K562 (cell line): ENCODE results near the gene EIPR1. TPM values are rescaled to one million over a fixed set of nuclear protein-coding genes. Genes with fewer than 3 reads are reported as not detected.
"Not testable (repeated sequence)": the region's sequence is repeated elsewhere in the genome, so short reads cannot be mapped to it uniquely, and the experiment has no call there.

Experiments used
- ATAC-seq: fragments of 200-7000 bp; cut with Tn5 transposase; 3 replicates; pipeline ENCODE4 v1.9.1; 2020; ENCODE audit warnings: moderate library complexity
- BruUV-seq: library from RNA; stranded (reverse); fragments of 400-500 nt; replicated peaks from 2 replicates; lab custom pipeline; 2021; lab: Mats Ljungman, UMichigan
- CTCF ChIA-PET: fragments of 300-600 bp; formaldehyde crosslinking; extraction: SDS; loops from one replicate; lab custom pipeline; 2021; ENCODE audit warnings: low intra/inter-chr PET ratio; lab: Yijun Ruan, JAX
- POLR2A ChIA-PET: fragments of 300-600, 350-650 bp; sonication (Branson Sonifier 250); formaldehyde crosslinking; extraction: SDS; loops from one replicate; lab custom pipeline; 2021; ENCODE audit warnings: antibody characterized with exemption, inconsistent platforms; lab: Yijun Ruan, JAX
- DNase-seq, 4 experiments: peaks; one replicate each; pipeline versions ENCODE4 v3.0.0 to v3.0.0-alpha.2; 2011 to 2018; ENCODE audit warnings: low spot score in 3 of 4, mixed read lengths in 3 of 4; ENCODE audit errors: extremely low read depth in 1 of 4
- FAIRE-seq: peaks from 2 replicates; lab custom pipeline; 2011; peaks lifted over from hg19 to GRCh38; lab: Jason Lieb, UNC
- H2AFZ ChIP-seq: 2 replicates; pipeline ENCODE4 v1.6.0; 2011; ENCODE audit warnings: low read depth, low read length, control low read depth, inconsistent platforms
- H3K27ac ChIP-seq: fragments of 200-600 bp; 3 replicates; pipeline ENCODE4 v1.8.0; 2011; ENCODE audit warnings: low read depth, mild to moderate bottlenecking, control low read depth, inconsistent platforms, low read length, moderate library complexity, mixed read lengths; ENCODE audit errors: extremely low read depth
- H3K27me3 ChIP-seq, 2 experiments: fragments of 300-600 bp in 1 of 2; 2 replicates in 1 of 2; 3 replicates in 1 of 2; pipeline versions ENCODE4 v1.6.0 to v1.8.0; 2011; ENCODE audit warnings: inconsistent platforms in 2 of 2, low read length in 2 of 2, mild to moderate bottlenecking in 1 of 2, mixed read lengths in 1 of 2, moderate library complexity in 1 of 2; ENCODE audit not compliant: control insufficient read depth in 2 of 2, insufficient read depth in 2 of 2
- H3K36me3 ChIP-seq: fragments of 300-600 bp; 3 replicates; pipeline ENCODE4 v1.8.0; 2011; ENCODE audit warnings: mild to moderate bottlenecking, low read length, inconsistent platforms; ENCODE audit not compliant: control insufficient read depth, insufficient read depth
- H3K4me1 ChIP-seq, 2 experiments: fragments of 200-600 bp in 1 of 2; replicated peaks in 1 of 2; 2 replicates in 1 of 2; 3 replicates in 1 of 2; pipeline versions ENCODE4 v1.5.1 to v1.8.0; 2011; ENCODE audit warnings: inconsistent platforms in 2 of 2, low read length in 2 of 2, mild to moderate bottlenecking in 1 of 2, mixed read lengths in 1 of 2, moderate library complexity in 1 of 2; ENCODE audit not compliant: control insufficient read depth in 2 of 2, insufficient read depth in 2 of 2
- H3K4me2 ChIP-seq: 2 replicates; pipeline ENCODE4 v1.6.1; 2011; ENCODE audit warnings: low read length, control low read depth, inconsistent platforms, mixed read lengths; ENCODE audit not compliant: insufficient read depth
- H3K4me3 ChIP-seq: fragments of 200-600 bp; sonication (generic), shearing (Covaris generic); 2 replicates; pipeline ENCODE4 v1.5.1; 2016; ENCODE audit warnings: control low read depth, inconsistent platforms
- H3K79me2 ChIP-seq: fragments of 200-600 bp; 3 replicates; pipeline ENCODE4 v1.8.0; 2011; ENCODE audit warnings: low read length, inconsistent platforms; ENCODE audit not compliant: control insufficient read depth, insufficient read depth
- H3K9ac ChIP-seq, 2 experiments: 2 replicates each; pipeline versions ENCODE4 v1.6.0 to v1.6.1; 2011; ENCODE audit warnings: low read depth in 2 of 2, low read length in 2 of 2, control low read depth in 1 of 2, inconsistent platforms in 1 of 2, mild to moderate bottlenecking in 1 of 2, mixed read lengths in 1 of 2; ENCODE audit not compliant: insufficient read depth in 1 of 2
- H3K9me1 ChIP-seq: one replicate; pipeline ENCODE4 v1.6.0; 2011; ENCODE audit warnings: inconsistent platforms, mild to moderate bottlenecking, low read length, moderate library complexity; ENCODE audit not compliant: control insufficient read depth, insufficient read depth
- H3K9me3 ChIP-seq: replicated peaks from 2 replicates; pipeline ENCODE4 v1.5.1; 2011; ENCODE audit warnings: low read depth, low read length, inconsistent platforms; ENCODE audit not compliant: control insufficient read depth, insufficient read depth
- H4K20me1 ChIP-seq: replicated peaks from 2 replicates; pipeline ENCODE4 v1.6.1; 2011; ENCODE audit warnings: low read length, inconsistent platforms, mixed read lengths; ENCODE audit not compliant: control insufficient read depth, insufficient read depth
- MAFF ChIP-seq: IDR thresholded peaks from 2 replicates; pipeline ENCODE4 v1.6.1; 2012; ENCODE audit warnings: low read length, improper control_type of control experiment
- MEF2A ChIP-seq: IDR thresholded peaks from 2 replicates; pipeline ENCODE4 v1.6.1; 2011; ENCODE audit warnings: low read depth, mild to moderate bottlenecking, low read length, moderate library complexity; ENCODE audit not compliant: control insufficient read depth
- POLR2A ChIP-seq: fragments of 450-650 bp; conservative IDR thresholded peaks from 2 replicates; pipeline ENCODE4 v1.6.1; 2016
- PYGO2 ChIP-seq: fragments of 450-650 bp; IDR thresholded peaks from 2 replicates; pipeline ENCODE4 v1.6.1; 2016; ENCODE audit warnings: mild to moderate bottlenecking, missing genetic modification characterization, moderate library complexity, missing compliant biosample characterization
- RAD21 ChIP-seq, 2 experiments: fragments of 250-450 bp in 1 of 2; fragments of 450-650 bp in 1 of 2; sonication (Bioruptor Pico) in 1 of 2; formaldehyde crosslinking in 1 of 2; IDR thresholded peaks in 1 of 2; conservative IDR thresholded peaks in 1 of 2; 2 replicates each; pipeline versions ENCODE4 v1.4.0 to v1.8.0; 2020 to 2022; ENCODE audit warnings: mild to moderate bottlenecking in 2 of 2, moderate library complexity in 1 of 2
- SMARCB1 ChIP-seq: IDR thresholded peaks from 2 replicates; pipeline ENCODE4 v1.6.1; 2011; ENCODE audit warnings: improper control_type of control experiment, low read depth; ENCODE audit not compliant: insufficient read length
- ZNF740 ChIP-seq, 3 experiments: fragments of 200-800 bp in 1 of 3; sonication (Bioruptor generic) in 1 of 3; sonication (generic) in 1 of 3; formaldehyde crosslinking in 1 of 3; IDR thresholded peaks; 2 replicates each; pipeline versions ENCODE4 v1.6.1 to v1.8.0; 2016 to 2022; ENCODE audit warnings: mild to moderate bottlenecking in 2 of 3, missing compliant biosample characterization in 2 of 3, missing genetic modification characterization in 2 of 3, missing genetic modification reagents in 1 of 3
- WGBS: fragments of 100-300 bp; shearing (Covaris generic); methylation state at CpG from one replicate; pipeline ENCODE4 v1.1.6; 2016; ENCODE audit warnings: low coverage, mixed read lengths; ENCODE audit not compliant: insufficient coverage; ENCODE audit errors: missing lambda C conversion rate; 5-methylcytosine and 5-hydroxymethylcytosine counted together
- in situ Hi-C: fragments of 300-500 bp; cut with MboI; formaldehyde crosslinking; loops from 4 replicates; pipeline ENCODE4 v1.15.0; 2018; ENCODE audit warnings: inconsistent platforms, mixed read lengths
- intact Hi-C: fragments of 100-400 bp; cut with micrococcal nuclease; formaldehyde crosslinking; loops from 2 replicates; pipeline ENCODE4 v1.14.2; 2022
- polyA plus RNA-seq, 8 experiments: library from polyadenylated mRNA; depleted of rRNA in 4 of 8; stranded (reverse) in 5 of 8; unstranded in 3 of 8; fragments of >200 nt; fragmentation: Nextera tagmentation in 2 of 8; fragmentation: Illumina TruSeq in 1 of 8; extraction: Ambion mirVana in 2 of 8; extraction: Trizol in 1 of 8; gene quantifications; 2 replicates each; pipeline versions ENCODE4 v1.2.1 to v1.2.3, GENCODE V29; 2011 to 2014; ENCODE audit warnings: inconsistent platforms in 1 of 8, missing spikeins in 1 of 8
- total RNA-seq, 7 experiments: library from RNA; depleted of rRNA in 6 of 7; stranded (reverse); fragments of >200 nt in 6 of 7; fragmentation: Illumina TruSeq in 2 of 7; extraction: Trizol in 2 of 7; gene quantifications; 2 replicates each; pipeline versions ENCODE4 v1.2.1 to v1.2.3, GENCODE V29; 2011 to 2021; ENCODE audit warnings: low replicate concordance in 1 of 7
- TF ChIP-seq, protein P1 (sequence below), 3 experiments: IDR thresholded peaks in 2 of 3; conservative IDR thresholded peaks in 1 of 3; 2 replicates each; pipeline ENCODE4 v1.5.1; 2011 to 2012; ENCODE audit warnings: low read length in 3 of 3, mild to moderate bottlenecking in 3 of 3, control low read depth in 2 of 3, improper control_type of control experiment in 1 of 3, inconsistent platforms in 1 of 3, low read depth in 1 of 3, mixed read lengths in 1 of 3, moderate library complexity in 1 of 3; ENCODE audit not compliant: insufficient read depth in 2 of 3
- TF ChIP-seq, protein P2 (sequence below): sonication (generic); formaldehyde crosslinking; IDR thresholded peaks from 2 replicates; pipeline ENCODE4 v1.8.0; 2022; ENCODE audit warnings: missing genetic modification reagents, mild to moderate bottlenecking, borderline replicate concordance

The EIPR1 gene
- total and polyA plus RNA-seq, 9 of the 15 experiments (the other 6 are each of a cell fraction or from before 2014, with no cell fraction given): 19.9 to 54.4 (median 35.9) TPM

DNA sequence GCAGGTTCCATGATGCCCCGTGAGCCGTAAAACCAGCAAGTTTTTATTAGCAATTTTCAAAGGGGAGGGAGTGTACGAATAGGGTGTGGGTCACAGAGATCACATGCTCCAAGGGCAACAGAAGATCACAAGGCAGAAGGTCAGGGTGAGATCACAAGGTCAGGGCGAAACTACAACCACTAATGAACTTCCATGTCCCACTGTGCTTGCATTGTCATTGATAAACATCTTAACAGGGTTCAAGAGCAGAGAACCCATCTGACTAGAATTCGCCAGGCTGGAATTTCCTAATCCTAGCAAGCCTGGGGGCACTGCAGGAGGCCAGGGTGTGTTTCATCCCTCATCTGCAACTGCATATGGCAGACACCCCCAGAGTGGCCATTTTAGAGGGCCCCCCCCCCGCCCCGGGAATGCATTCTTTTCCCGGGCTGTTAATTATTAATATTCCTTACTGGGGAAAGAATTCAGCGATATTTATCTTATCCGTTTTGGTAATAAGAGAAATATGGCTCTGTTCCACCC, 178.9 kb downstream of the EIPR1 start:
- peaks cover 29% of the 10 kb centered on the region; the same call in 2 of the 3 replicates for H3K36me3 ChIP-seq
- ATAC-seq; H3K27ac ChIP-seq; H3K4me2 ChIP-seq; in situ Hi-C loops; DNase-seq; H3K4me3 ChIP-seq; H4K20me1 ChIP-seq; H2AFZ ChIP-seq; BruUV-seq; CTCF ChIA-PET; H3K27me3 ChIP-seq; FAIRE-seq; H3K9me3 ChIP-seq; POLR2A ChIA-PET; H3K79me2 ChIP-seq; H3K9me1 ChIP-seq; H3K9ac ChIP-seq; TF ChIP-seq ZNF740 (CRISPR knock-in tag; IDR thresholded peaks at IDR 0.05): not testable (repeated sequence)
- peaks cover 0 to 13% of the 10 kb centered on the region in 2 experiments; a peak in 2 of 5 replicates for H3K4me1 ChIP-seq
- WGBS: 65% methylated on average over 7 of the region's 10 CpGs
- peak in 1 of 2 experiments; percentile 59; a peak in 1 of 4 replicates for TF ChIP-seq ZNF740 (tag; IDR thresholded peaks at IDR 0.05)
- intact Hi-C loops: loop anchor here (1.0 kb wide), 1 partner anchor 105 kb away; no protein-coding TSS in a partner anchor

DNA sequence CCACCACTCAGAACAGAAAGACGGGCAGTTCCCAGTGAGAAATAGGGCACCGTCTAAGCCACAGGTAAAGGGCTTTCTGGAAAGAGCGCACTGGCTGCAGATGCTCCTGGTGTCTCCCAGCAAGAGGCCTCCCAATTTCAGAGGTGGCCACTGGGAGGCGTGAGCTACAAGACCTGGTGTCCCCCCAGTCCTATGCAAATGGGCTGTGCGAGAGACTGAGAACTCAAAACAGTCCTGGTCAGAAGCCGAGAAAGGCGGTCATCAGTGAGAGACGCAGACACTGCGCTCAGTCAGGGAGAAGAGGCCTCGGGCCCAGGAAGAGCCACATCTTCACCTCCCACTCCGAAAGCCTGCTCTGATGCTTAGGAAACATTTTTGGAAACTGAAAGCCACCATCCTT, 179.5 kb downstream of the EIPR1 start:
- POLR2A ChIA-PET: no interaction called here
- no TSS peak for BruUV-seq
- Histone ChIP-seq H3K4me2 (no peak overlapping the region), H3K9ac (peak overlapping the region in 1 of 2 experiments; percentile 26; a peak in 1 of 4 replicates), H3K4me3 (no peak overlapping the region), H2AFZ (no peak overlapping the region), H3K27me3 (no peaks in the 10 kb centered on the region), H3K9me3 (no peaks in the 10 kb centered on the region), H4K20me1 (no peaks in the 10 kb centered on the region; the same call in 1 of the 2 replicates), H3K79me2 (no peaks in the 10 kb centered on the region), H3K9me1 (no peaks in the 10 kb centered on the region), H3K27ac (no peak overlapping the region), H3K36me3 (peaks cover 35% of the 10 kb centered on the region; the same call in 2 of the 3 replicates), H3K4me1 (peaks cover 0 to 7% of the 10 kb centered on the region in 2 experiments; a peak in 2 of 5 replicates)
- 92% methylated on average over 8 of the region's 11 CpGs for WGBS
- no peak for FAIRE-seq
- in situ Hi-C loops (no loop called here), intact Hi-C loops (loop anchor here (1.0 kb wide), 1 partner anchor 105 kb away; no protein-coding TSS in a partner anchor)
- peak; percentile 92 for ATAC-seq
- TF ChIP-seq POLR2A (no peak), MEF2A (no peak), PYGO2 (tag) (no peak), MAFF (no peak), SMARCB1 (no peak), RAD21 (CRISPR knock-in tag; conservative IDR thresholded peaks at IDR 0.05 in 1 of 2, IDR thresholded peaks at IDR 0.05 in 1 of 2) (peak in 1 of 2 experiments; percentile 27; a peak in 1 of 4 replicates)
- TF ChIP-seq, protein P1, sequence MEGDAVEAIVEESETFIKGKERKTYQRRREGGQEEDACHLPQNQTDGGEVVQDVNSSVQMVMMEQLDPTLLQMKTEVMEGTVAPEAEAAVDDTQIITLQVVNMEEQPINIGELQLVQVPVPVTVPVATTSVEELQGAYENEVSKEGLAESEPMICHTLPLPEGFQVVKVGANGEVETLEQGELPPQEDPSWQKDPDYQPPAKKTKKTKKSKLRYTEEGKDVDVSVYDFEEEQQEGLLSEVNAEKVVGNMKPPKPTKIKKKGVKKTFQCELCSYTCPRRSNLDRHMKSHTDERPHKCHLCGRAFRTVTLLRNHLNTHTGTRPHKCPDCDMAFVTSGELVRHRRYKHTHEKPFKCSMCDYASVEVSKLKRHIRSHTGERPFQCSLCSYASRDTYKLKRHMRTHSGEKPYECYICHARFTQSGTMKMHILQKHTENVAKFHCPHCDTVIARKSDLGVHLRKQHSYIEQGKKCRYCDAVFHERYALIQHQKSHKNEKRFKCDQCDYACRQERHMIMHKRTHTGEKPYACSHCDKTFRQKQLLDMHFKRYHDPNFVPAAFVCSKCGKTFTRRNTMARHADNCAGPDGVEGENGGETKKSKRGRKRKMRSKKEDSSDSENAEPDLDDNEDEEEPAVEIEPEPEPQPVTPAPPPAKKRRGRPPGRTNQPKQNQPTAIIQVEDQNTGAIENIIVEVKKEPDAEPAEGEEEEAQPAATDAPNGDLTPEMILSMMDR (IDR thresholded peaks at IDR 0.05 in 2 of 3, conservative IDR thresholded peaks at IDR 0.05 in 1 of 3; ENCODE audit: insufficient read depth in 2 of 3, low read depth in 1 of 3, low read length in 3 of 3): peak; percentile 30 to 37 (median 34); a peak in 2 of 6 replicates
- TF ChIP-seq, protein P2, sequence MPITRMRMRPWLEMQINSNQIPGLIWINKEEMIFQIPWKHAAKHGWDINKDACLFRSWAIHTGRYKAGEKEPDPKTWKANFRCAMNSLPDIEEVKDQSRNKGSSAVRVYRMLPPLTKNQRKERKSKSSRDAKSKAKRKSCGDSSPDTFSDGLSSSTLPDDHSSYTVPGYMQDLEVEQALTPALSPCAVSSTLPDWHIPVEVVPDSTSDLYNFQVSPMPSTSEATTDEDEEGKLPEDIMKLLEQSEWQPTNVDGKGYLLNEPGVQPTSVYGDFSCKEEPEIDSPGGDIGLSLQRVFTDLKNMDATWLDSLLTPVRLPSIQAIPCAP (CRISPR knock-in tag): no peak
- peak in 1 of 4 experiments; percentile 22 for DNase-seq
- CTCF ChIA-PET: no interaction called here
